ENCODE measurements around the gene SLC12A4.
"Not testable (repeated sequence)": the region's sequence is repeated elsewhere in the genome, so short reads cannot be mapped to it uniquely, and the experiment has no call there.

Gene SLC12A4

DNA sequence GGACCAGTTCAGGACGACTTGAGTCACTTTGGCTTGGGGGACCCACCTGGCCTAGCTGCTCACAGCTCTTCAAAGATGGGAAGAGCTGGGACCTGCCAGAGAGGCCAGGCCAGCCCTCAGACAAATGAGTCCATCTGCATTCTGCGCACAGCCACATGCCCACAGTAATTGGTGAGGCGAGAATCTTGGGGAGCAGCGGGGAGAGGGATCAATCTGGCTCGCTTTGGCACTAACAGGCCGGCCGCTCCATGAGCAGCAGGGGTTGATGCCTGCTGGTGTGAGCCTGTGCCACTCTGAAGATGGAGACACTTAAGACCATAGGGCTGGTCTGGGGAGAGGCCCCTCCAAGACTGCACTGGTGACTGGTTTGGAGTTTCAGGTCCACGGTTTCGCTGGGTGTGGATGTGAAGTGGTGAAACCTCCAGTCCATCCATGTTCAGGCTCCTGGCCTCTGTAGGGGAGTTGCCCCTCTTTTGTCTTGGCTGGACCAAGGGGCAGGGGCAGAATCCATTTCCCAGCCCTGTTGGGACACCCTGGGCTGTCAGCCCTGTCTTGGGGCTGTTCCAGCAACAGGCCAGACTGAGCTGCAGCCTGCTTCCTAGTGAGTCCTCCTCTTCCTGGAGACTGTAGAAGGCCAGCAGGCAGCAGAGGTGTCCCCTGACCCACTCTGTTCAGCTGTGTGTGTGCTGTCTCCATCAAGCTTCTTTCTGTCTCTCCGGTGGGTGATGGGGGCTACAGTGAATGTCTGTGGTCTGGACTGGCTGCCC is 44.1 kb downstream of the SLC12A4 start:
- DNase-seq, result no peak

DNA sequence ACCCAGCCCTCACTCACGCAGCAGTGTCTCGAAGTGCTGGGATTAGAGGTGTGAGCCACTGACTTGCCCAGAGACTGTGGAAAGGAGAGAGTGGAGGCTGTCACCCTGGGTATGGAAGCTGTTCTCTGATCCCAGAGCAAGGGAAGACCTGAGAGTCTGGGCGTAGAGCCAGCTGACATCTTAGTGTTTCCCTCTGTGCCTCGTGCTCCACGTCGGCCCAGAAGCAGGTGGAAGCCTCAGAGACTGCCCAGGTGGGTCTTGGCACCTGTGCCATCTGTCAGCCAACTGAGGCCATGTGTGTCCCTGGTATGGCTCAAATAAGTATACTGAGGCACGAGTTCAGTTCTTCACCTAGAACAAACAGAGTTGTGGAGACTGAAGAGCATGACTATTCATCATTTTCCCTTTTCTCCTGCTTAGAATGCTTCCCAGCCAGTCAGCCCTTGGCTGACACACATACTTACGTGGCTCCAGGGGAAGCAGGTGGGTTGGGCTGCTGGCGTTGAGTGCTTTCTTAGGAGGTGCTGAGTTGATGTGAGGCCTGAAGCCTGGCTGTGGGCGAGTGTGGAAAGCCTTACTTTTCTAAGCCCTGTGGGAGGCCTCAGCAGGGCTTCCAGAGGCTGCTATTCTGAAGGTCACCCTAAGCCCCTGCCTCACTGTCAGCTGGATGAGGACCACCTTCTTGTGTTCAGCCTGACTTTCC is 44.9 kb downstream of the SLC12A4 start:
- DNase-seq, result no peak

DNA sequence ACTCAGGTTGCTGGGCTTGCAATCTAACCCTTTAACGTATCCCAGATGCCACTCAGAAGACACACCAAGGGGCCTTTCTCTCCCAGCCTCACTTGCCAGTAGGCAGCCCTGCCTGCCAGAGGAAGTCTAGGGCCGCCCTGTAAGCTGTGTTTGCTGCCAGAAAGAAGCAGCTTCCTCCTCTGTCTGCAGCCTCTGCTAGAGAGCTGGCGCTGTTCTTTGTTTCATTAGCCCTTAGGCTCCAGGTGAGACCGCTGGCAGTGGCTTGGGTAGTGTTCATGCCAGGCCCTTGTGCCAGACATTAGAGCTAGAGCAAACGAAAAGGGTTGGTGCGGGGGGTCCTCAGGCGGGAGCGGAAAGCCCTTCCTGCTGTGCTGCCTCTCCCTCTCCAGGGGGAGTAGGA is 45.7 kb downstream of the SLC12A4 start:
- DNase-seq, result no peak

DNA sequence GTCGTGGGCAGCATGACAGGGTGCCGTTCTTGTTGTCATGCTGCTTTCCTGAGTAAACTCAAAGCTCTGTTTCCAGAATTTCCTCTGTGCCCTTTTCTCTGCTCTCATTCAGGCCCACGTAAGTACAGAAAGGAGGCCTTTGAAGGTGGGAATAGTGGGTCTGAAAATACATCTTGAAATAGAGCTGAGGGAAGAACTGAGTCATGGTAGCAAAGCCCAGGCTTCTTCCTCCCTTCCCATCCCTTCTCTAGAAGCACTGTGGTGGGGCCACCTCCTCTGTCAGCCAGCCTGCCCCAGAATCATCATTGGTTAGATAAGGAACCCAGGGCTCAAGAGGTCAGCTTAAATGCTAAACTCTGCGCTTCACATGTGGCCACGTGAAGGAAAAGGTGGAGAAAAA is 46.2 kb downstream of the SLC12A4 start:
- DNase-seq, result no peak

DNA sequence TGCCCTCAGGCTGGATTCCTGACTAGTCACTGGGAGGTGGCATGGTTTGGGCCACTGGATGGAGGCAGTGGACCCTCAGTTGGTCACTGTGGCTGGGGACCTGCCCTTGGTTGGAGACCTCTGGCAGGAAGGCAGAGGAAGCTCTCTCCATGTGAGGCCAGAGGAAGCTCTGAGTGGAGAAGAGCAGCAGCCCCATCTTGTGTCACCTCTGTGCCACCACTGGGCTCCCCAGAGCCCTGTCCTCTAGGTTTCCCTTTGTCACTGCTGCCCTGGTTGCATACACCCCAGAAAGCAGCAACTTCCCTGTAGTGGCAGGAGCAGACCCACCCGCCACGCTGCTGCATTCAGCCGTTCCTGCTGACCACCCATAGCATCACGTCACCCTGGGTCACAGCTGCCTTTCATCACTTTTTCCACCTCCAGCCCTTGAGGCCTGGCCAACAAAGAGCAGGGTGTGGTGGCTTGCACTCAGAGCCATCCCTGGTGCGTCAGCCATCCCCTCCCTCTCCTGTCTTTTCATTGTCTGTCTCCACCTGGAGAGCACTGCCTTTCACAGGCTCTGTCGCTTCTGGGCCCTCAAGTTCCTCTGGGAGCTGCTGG is 48.7 kb downstream of the SLC12A4 start:
- DNase-seq, result no peak

DNA sequence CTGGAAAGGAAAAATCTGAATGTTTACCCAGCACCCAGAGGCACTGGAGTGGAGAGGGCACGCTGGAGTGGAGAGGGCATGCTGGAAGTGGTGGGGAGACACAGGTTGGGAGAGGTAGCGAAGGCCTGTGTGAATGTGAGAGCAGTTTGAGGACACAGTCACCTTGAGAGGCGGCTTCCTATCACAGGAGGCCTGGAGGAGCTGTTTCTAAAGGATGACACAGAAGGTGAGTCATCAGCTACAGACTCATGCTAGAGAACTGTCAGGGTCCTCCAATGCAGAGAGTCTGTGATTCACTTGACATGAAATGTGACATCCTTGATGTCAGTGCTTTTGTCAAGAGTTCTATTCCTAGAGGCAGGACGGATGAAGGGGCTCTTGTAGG is 50.6 kb downstream of the SLC12A4 start:
- peak; percentile 89 for DNase-seq

DNA sequence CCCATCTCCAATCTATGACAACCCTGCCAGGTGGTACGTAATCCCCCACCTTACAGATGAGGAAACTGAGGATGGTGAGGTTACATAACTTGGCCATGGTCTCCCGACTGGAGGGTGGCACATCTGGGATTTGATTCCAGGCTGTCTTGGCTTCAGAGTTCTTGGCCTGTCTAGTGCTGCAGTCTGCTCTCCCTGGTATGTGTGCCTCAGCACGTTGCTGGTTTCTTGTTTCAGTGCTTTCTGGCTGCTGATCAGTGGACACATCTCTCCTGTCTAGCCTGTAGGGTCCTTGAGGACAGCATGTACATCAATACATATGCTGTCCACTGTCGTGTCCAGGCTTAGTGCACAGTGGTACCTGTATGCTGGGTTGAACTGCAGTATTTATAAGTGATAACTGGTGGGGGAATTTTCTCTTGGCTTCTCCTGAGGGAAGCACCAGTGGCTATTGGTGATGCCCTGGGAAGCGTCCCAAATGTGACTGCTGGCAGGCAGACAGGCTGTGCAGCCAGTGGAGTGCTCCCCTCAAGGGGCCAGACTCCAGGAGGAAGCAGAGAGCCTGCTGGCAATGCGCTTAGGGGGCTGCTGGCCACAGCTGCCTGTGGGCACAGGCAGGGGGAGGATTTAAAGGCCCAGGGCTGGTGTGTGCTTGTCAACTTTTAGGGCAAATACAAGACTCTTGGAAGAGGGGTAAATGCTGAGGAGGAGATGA is 51.1 kb downstream of the SLC12A4 start:
- no peak for DNase-seq

DNA sequence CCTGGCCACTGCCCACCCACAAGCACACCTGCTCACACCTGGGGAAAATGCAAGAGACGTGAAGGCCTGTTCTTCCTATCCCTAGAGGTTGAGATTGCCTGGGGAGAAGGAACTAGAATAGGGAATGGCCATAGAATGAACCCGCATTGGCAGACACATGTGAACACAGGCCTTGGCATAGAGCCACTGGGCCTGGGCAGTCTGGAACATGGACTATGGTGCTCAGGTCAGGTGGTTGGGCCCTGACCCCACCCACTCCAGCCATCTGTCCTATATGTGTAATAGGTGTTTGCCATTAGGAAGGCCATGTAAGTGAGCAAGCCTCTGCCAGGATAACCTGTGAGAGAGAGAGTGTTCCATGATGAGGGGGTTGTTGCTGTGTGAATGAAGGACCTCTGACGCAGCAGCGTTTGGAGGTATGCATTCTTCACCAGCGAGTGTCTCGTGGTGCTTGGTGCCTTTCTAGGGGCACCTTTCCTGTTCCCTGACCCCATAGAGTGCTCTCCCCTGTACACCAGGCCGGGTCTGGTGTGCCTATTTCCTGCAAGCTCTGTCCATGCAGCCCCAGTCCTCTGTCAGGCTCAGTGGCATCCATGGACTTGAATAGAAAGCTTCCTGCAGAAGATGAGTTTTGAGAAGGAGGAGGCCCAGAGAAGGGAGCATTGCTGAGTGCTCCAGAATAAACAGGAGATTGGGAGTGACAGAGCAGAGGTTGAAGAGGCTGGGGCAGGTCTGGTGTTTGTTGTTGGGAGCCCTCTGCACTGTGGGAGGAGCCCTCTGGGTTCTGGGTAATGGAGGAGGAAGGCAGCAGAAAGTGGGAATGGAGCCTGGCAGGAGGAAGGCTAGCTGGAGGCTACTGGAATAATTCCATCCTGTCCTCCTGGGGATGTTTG is 52.4 kb downstream of the SLC12A4 start:
- DNase-seq, result no peak

DNA sequence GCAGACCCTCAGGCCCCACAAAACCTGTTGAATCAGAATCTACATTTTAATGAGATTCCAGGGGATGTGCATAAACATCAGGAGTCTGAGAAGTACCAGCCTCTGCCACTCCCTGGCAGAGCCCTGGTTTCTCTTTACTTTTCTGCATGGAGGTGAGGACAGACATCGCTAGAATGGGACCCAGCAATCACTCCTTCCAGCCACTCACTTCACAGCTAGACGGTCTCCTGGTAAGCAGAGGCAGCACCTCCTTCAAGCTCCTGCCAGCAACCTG is 53.0 kb downstream of the SLC12A4 start:
- not testable (repeated sequence) for DNase-seq

DNA sequence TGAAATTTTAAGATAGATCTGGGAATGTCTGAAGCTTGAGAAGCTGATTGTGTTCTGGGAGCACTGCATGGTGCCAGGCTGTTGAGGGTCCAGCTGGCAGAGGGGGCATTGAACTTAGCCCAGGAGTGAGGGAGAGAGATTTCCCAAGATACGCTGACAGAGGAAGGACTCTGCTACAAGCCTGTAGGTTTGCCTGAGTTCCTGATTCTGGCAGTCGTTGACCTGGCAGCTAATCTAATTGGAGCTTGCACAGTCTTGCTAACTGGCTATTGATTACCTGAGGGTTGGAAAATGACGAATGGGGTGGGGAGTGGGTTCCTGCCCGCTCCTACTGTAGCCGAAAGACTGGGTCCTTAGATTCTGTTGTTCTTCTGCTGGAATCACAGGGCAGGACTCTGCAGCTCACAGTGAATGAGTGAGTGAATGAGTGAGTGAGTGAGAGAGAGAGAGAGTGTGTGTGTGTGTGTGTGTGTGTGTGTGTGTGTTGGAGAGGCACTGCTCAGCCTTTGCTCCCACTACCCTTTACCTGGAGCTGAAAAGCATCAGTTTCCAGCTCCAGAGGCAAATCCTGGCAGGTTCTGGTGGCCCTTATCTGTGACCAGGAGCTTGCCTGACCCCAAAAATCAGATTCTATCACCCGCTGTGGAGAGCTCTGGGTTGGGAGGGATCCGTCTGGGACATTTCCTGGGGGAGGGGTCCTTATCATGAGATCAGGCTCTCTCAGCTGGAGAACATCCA is 53.5 kb downstream of the SLC12A4 start:
- no peak for DNase-seq

DNA sequence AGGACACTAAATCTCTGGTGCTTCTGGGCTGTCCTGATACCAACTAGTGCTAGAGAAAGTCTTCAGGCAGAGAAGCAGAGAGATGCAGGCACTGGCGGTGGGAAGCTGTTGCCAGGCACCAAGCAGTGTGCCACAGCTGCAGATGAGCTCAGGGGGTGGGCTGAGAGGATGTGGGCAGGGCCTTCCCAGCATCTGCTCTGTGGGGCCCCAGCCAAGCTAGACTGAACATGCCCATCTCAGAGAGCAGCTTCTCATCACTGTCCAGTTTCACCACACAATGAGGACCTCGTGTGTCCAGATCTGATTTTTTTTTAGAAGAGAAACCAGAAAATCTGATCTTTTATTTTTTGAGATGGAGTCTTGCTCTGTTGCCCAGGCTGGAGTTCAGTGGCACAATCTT is 58.3 kb downstream of the SLC12A4 start:
- DNase-seq, result peak; percentile 26

DNA sequence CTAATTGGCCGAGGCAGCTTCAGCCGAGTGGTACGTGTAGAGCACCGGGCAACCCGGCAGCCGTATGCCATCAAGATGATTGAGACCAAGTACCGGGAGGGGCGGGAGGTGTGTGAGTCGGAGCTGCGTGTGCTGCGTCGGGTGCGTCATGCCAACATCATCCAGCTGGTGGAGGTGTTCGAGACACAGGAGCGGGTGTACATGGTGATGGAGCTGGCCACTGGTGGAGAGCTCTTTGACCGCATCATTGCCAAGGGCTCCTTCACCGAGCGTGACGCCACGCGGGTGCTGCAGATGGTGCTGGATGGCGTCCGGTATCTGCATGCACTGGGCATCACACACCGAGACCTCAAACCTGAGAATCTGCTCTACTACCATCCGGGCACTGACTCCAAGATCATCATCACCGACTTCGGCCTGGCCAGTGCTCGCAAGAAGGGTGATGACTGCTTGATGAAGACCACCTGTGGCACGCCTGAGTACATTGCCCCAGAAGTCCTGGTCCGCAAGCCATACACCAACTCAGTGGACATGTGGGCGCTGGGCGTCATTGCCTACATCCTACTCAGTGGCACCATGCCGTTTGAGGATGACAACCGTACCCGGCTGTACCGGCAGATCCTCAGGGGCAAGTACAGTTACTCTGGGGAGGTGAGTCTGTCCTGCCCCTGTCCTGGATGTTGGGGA is 59.2 kb downstream of the SLC12A4 start:
- DNase-seq, result no peak

DNA sequence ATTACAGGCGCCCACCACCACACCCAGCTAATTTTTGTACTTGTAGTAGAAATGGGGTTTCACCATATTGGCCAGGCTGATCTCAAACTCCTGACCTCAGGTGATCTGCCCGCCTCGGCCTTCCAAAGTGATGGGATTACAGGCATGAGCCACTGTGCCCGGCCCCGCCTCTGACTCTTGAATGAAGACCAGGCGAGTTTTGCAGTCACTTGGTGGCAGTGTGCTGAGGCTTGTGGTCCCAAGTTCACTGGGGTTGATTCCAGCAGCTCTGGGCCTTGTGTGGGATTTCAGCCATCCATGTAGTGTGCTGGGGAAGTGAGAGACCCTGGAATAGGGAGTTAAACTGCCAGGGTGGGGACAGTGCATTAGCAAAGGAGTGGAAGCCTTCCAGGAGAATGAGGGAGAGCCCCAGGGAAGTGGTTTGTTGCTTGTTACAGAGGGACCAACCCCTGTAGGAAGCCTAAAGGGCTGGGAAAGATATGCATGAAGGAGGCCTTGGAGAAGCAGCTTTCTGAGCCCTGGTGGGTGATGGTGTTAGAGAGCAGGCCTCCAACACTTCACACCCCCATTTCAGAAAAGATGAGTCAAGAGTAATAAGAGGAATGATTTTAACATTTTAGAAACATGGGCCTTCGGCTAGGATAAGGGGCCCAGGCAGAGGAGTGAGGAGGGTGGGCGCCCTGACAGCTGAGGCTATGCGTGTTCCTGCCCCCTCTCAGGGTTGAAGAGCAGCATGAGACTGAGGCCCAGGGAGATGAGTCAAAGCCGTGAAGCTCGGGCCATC is 60.8 kb downstream of the SLC12A4 start:
- no peak for DNase-seq

DNA sequence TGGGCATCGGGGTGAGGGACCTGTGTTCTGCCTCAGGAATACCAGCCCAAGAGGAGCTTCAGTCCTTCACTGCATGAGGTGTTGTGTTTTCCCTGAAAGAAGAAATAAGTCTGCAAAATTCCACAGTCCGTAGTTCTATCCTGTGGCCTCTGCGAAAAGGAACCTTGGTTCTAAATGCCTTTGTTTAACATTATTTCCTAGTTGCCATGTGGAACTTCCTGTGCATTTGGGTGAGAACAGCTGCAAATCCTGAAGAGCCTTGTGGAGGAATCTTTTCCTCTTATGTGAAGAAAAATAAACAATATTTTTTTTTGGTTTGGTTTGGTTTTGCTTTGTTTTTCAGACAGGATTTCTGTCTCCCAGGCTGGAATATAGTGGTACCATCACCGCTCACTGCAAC is 65.6 kb downstream of the SLC12A4 start:
- DNase-seq, result no peak

DNA sequence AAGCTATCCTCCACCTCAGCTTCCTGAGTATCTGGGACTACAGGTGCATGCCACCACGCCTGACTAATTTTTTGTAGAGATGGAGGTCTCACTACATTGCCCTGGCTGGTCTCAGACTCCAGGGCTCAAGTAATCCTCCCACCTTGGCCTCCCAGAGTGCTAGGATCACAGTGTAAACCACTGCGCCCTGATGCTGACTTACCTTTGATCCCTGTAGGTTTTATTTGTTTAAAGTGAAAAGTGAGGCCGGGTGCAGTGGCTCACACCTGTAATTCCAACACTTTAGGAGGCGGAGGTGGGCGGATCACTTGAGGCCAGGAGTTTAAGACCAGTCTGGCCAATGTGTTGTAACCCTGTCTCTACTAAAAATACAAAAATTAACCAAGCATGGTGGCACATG is 66.7 kb downstream of the SLC12A4 start:
- DNase-seq, result no peak

DNA sequence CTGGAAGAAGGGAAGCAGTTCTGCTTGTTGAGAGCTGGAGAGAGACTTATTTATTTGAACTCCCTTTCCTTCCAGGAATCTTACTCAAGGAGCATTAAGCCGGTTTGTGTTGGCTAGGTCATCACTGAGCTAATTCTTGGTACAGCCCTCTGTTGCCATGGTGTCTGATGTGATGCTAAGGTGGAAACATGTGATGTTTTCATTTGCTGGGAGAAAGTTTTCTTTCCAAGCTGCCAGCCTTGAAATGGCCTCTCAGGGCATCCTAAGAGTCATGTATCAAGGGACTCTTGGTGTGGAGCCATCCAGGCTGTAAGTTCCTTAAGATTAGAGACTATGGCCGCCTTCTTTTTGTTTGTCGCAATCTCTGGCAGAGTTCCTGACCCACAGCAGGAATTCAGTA is 71.2 kb downstream of the SLC12A4 start:
- peak; percentile 6 for DNase-seq

DNA sequence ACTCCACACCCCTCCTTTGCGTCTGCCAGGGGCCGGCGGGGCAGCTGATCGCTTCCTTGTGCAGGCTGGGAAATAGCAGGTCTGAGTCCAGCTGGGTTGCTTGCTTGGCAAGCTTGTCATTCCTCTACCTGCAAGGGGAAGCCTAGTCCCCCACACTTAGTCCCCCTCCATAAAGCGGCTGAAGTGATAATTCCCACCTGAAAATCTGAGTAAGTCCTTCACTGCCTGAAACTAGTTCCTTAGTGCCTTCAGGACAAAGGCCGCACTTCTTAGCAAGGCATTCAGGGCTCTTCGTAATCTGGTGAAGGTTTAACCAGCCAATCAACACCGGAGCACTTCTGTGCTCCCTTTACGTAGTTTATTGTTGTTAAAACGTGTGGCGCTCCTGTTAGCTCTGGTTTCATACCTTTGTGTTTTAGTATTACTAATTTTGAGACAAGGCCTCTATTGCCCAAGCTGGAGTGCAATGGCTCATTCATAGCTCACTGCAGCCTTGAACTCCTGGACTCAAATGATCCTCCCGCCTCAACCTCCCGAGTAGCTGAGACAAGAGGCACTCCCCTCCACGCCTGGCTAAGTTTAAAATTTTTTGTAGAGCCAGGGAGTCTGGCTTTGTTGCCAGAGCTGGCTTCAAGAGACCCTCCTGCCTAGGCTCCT is 74.6 kb downstream of the SLC12A4 start:
- DNase-seq, result no peak

All from fibroblast of skin of back (primary cell).